ENCODE measurements around the gene THSD7B.

The THSD7B gene

DNA sequence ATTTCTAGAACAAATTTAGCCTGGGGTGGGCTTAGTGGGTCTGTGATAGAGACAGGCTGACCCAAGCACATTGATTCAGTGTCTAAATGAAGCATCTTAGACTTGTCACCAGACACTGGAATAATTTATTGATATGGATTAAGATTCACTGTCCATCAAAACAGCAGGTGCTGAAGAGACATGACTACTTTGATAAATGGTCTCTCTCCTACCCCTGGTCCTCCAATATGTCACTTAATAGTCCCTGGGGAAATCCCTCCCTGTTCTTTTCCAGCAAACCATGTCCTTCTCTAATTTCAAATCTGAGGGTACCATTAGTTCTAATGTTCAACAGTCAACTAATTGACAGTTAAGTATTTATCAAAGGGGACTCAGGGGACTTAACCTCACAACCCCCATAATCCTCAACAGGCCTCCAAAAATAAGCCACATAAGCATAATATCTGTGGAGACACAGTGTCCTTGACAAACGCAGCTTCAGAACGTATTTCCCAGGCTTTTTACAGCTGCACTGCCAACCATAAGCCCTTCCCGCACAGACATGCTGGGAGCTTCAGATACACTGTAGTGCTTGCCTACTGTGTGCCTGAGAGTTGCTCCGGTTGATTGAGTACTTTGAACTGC is 391.0 kb downstream of the THSD7B start:
- no peak for DNase-seq (ENCODE audit: low read depth in 2 of 2)

DNA sequence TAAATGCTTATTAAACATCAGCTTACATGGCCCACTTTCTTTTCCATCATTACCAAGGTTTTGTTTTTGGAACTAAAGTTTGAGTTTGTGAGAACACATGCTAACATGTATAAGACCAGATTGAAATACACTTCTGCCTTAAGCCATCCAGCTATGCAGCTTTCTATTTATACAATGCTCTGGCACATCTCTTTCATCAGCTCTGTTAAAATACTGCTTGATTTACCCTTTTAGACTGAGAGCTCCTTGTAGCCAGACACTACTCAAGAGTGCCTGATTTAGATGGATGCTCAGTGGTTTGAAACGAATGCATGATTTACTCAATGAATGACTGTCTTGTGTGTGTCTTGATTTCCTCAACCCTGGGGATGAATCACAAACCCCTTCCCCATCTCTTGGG is 392.5 kb downstream of the THSD7B start:
- DNase-seq (ENCODE audit: low read depth in 2 of 2): no peak

DNA sequence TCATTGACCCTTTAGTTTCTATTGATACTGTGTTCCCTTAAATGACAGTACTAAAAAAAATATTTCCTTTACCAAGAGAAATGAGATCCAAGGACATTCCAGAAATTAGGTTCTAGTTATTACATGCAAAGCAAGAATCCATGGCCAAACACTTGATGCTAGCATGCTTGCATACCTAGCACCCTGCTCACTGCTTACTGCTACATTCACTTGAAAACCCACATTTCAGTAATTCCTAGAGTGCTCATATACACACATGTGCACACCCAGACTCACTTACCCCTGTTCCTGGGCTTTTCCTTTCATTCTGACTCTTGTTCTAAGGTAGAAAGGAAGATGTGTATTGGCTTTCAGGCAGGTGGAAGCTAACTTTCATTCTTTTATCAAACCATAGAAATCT is 395.9 kb downstream of the THSD7B start:
- DNase-seq (ENCODE audit: low read depth in 2 of 2): no peak

DNA sequence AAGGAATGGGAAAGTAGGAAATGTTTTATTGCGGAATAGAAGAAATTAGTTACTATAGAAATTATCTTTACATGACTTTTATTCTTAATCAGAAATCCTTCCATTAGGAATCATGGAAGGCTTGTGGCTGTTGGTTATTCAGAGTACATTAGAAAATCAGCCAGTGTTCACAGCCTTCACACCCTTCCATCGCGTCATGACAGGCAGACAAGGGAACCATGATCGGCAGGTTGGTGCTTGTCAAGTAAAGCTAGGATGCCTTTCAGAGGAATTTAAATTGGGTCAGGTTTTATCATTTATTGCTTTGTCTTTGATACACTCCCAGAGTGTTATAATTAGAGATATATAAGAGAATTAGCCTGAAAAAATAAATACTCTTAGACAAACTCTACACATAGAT is 400.6 kb downstream of the THSD7B start:
- DNase-seq (ENCODE audit: low read depth in 2 of 2): no peak

DNA sequence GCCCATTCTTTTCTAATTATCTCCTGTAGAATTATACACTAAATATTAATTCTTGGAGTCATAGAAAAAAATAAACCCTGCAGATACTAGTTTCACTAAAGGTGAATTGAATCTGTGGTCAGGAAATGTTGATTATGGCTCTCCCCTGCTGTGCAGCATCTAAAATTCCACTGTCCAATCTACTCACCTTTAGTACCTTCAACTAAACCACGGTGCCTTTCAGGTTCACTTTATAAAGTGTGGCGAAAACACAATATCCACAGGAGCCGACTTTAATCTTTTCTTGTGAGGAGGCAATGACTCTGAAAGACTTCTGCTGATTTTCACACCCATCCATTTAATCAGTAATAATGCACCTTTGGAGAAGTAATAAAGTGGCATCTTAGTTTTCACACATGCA is 402.3 kb downstream of the THSD7B start:
- DNase-seq (ENCODE audit: low read depth in 2 of 2): no peak

DNA sequence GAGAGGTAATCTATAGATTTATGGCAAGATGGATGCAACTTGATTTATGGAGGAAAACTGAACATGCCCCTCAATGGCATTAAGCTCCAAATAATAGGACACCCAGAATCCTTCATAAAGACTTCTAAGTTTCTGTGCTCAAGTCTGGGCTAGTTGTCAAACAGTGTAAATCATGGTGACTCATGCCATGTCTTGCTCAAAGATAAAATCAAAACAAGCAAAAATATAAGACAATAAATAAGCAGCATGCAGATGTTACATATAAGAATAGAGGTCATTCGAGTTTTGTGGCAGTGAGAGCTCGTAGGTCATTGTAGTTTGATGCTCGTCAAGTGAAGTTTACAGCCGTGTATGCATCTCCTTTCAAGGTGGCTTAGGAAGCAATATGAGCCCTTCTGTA is 403.2 kb downstream of the THSD7B start:
- no peak for DNase-seq (ENCODE audit: low read depth in 2 of 2)

DNA sequence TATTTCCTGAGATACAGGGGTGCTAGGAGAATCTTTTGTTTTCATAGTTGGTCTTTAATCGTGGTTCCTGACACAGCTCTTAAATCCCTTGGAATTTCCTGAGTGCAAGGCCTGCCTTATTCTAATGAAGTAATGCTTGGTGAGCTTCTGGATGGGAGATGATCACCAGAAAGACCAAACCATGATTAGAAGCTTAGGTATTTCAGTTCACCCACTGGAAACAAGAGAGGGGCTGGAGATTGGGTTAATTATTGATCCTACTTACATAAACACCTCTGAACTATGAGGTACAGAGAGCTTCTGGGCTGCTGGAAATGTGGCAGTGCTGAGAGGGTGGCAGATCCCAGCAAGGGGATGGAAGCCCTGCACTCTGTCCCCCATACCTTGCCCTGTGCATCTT is 406.8 kb downstream of the THSD7B start:
- DNase-seq (ENCODE audit: low read depth in 2 of 2): no peak

DNA sequence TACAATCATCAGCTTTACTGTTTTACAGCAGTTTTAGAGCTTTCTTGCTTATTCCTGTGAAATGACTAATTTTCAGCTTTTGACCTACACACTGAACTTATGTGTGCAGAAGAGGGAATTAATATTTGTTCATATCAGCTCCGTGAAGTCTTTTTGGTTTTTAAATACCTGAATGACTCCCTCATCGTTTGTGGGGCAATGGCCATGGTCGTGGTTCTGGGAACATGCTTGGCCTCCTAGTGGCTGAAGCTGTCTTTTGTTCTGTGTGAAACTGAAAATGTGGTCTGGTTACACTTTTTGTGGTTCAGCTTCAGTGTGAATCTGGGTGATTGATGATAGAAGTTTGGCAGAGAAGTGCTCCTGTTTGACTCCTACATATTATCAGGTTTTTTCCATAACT is 408.1 kb downstream of the THSD7B start:
- no peak for DNase-seq (ENCODE audit: low read depth in 2 of 2)

DNA sequence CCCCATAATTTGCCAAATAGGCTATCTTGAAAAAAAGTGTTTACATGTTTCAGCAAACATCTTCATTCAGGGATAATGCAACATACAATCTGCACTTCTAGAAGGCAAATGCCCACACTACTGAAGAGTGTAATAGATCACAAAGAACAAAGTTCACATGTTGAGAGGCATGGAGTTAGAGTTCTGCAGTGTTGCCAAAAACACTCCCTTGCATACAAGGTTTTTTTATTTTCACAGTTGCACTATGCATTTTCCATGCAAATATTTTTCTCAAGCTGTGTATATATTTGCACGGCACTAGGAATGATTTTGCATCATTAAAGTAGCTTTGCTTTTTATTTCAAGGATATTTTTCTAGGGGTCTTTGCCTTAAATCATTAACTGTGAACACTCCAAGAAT is 409.9 kb downstream of the THSD7B start:
- no peak for DNase-seq (ENCODE audit: low read depth in 2 of 2)

DNA sequence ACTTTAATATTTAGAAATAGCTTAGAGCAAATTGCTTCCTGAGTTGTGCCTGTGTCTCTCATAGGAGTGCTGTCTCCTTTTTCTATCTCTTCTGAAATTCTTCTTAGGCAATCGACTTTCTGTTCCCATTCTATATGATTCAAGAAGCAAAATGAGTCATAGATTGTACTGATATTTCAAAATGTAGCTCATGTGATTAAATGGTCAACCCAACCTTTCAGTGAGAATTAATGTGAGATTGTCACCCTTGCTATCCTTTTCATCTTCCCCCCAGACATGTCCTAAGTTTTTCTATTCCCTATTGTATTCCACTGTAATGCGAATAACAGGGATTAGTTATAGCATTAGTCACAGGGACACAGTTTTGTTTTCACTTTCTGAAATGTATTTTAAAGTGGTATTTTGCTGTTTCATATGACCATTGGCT is 413.6 kb downstream of the THSD7B start:
- no peak for DNase-seq (ENCODE audit: low read depth in 2 of 2)

DNA sequence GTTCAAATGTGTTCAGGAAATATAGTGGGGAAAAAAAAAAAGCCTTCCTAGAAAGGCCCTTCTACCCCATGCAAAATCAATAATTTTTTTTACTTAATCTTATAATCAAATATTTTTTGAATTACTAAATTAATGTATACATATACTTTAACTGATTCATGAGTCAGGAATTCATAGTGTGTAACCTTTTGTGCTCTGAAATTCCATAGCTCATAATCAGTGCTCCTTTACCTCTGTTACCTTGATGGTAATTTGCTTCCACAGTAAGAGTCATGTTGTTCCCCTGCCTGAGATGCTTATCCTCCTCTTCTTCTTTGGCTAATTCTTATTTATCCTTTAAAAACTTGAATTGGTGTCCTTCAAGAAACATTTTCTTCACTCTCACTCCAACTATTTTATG is 414.2 kb downstream of the THSD7B start:
- no peak for DNase-seq (ENCODE audit: low read depth in 2 of 2)

DNA sequence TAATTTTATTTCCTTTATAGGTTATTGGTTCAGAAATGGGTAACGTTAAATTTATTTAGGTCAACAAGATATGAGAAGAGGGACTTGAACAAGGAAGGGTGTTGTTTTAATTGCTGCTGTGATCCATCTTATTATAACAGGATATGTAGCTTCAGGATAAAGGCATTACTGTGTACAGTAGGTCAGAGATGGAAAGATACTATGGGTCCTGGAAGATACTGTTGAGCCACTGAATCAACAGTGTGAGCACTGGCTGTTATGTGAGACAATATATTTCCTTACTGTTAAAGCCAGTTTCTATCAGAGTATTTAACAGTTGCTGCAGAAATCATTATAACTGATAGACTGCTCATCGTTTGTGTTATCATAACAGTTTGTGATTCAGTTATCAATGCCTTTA is 414.7 kb downstream of the THSD7B start:
- no peak for DNase-seq (ENCODE audit: low read depth in 2 of 2)

DNA sequence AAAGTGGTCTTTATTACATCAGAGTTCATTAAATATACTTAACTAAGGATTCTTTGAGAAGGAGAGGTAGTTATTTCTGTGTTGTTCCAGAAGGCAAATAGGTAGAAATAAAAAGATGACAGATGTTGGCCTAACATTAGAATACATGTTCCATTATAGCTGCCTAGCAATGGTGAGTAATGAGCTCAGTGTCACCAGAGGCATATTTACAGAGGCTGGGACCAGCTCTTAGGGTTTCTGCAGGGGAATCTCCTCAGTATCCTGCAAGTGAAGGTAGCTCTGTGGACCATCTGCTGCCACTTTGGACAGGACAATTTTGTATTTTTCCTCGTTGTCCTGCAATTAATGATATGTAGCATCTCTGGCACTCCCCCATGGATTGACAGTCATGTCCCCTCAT is 416.0 kb downstream of the THSD7B start:
- DNase-seq (ENCODE audit: low read depth in 2 of 2): no peak

DNA sequence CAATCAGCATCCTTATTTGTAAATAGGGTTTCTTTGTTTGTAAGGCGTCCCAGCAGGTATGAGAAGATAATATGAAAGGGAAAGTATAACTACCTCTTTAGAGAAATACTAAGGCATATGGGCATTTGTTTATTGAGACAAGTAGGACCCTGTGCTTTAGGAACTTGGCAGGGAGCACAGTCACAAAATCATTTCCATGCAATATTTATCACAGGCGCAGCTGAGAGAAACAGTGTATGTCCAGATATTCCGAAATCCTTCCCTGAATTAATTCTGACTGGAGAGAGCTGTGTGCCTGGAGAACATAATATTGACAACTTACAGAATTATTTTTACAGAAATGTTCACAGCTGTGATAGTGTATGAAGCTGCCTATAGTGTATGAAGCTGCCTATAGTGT is 416.7 kb downstream of the THSD7B start:
- no peak for DNase-seq (ENCODE audit: low read depth in 2 of 2)

DNA sequence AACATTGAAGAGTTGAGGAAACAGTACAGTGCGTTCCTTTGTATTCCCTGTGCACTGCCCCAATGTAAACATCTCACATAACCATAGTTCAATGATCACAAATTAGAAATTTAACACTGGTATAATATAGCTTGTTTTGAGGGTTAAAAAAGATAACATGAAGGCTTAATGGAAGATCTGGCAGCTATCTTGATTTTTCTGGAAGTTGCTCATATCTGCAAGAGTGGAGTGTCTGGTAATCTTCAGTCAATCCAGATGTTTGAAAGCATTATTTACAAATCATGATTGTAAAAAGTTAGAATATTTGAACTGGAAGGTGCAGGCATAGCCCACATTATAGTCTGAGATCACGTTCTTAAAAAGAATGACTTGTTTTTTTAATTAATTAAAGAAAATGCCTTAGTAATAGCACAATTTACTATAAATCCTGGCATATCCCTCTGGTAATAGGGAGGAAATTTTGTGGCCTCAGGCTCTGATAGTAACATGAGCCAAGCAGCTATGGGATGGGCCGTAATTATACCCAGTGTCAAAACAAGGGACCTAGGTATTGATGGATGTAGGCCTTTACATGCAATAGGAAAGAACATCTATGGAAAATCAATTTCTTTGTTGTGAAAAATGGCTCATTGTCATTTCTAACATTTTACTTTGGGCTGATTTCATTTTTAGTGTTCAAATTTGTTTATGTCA is 418.0 kb downstream of the THSD7B start:
- DNase-seq (ENCODE audit: low read depth in 2 of 2): no peak

DNA sequence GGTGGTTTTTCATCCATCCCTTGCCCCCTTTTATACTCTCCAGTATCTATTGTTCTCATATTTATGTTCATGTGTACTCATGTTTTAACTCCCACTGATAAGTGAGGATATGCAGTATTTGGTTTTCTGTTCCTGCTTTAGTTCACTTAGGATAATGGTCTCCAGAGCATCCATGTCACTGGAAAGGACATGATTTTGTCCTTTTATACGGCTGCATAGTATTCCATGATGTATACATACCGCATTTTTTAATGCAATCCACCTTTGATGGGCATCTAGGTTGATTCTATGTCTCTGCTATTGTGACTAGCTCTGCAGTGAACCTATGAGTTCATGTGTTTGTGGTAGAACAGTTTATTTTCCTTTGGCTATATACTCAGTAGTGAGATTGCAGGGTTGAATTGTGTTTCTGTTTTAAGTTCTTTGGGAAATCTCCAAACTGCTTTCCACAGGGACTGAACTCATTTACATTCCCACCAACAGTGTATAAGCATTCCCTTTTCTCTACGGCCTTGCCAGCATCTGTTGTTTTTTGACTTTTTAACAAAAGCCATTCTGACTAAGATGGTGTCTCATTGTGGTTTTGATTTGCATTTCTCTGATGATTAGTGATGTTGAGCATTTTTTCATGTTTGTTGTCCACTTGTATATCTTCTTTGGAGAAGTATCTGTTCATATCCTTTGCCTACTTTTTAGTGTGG is 420.2 kb downstream of the THSD7B start:
- no peak for DNase-seq (ENCODE audit: low read depth in 2 of 2)

DNA sequence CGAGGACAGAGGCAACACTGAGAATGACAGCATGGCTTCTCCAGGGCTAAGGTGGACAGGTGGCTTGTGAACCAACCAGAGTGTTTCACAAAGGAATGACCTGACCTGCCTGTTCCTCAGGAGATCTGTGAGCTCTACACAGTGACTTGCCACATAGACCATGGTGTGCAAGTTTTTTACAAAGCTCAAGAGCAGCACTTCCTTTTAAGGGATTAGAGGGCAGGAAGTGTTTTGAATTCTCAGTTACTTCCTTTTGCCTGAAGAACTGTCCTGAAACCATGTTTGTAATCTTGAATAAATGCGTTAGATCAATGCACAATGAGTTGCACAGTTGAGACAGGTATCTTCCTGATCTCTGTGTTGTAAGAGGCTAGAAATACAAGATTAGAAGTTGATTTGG is 421.9 kb downstream of the THSD7B start:
- DNase-seq (ENCODE audit: low read depth in 2 of 2): no peak

DNA sequence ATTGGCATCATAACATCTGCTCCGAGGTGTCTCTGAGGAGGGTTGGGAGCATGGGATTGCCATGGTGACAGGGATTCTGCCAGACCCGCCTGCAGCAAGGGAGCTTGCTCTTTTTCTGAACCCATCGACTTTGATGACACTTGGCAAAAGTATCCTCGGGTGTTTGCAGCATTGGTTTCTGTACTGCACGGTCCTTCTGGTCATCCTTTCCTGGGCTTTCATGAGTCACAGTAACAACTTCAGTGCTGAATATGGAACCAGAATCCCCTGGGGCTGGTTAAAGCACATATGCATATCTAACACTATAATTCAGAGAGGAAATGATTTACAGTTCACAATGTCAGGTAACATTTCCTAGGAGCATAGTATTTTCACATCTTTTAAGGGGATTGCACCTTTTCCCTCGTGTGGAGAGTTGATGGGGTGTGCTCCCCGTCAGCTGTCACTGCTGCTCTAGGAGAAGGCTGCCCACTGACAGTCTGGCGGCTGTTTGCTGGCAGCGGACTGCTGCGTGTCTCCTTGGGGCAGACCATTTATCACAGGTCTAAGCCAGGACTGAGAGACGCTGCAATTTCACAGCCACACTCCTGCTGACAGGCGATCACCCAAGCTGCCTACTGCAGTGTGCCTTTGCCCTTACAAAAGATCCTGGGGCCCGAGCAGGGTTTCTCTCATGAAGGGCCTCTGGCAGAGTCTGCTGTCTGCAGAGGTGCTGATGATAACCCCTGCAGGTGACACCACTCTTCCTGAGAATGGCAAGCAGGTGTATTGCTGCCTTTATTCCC is 425.3 kb downstream of the THSD7B start:
- no peak for DNase-seq (ENCODE audit: low read depth in 2 of 2)

DNA sequence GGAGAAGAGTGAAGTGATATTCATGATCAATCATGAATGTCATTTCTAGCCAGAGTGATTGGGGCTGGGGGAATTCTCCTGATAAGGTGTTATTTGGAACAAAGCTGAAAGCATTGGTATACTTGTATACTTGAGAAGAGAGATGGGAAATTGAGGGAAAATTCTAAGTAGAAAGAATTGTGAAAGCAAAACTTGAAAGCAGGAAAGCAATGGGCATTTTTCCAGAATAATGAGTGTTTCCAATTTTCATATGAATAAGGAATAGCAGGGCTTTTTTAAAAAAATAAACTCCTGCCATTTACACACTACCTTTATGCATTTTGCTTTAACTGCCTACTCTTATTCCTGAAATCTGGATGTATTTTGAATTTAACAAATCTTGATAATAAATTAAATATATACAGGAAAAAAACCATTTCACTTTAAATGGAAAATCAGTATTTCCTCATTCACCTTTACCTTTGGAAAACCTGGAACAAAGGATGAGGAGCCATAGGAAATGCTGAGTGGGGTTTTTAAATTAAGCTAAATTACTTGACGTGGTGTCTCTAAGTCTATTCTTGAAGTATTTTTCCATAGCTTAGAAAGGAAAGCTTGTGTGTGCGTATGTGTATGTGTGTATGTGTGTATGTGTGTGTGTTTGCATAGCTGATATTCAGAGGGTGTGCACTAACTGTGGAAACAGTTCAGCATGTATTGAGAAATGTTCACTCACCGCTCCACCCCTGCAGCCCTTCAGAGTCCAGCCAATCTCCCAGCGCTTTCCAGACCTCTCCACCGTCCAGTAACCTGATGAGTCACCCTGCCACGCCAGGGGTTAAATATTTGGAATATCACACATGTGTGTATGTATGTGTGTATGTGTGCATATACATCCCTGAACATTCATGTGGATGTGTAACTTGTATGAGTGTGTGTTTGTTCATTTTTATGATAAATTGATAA is 427.3 kb downstream of the THSD7B start:
- no peak for DNase-seq (ENCODE audit: low read depth in 2 of 2)

DNA sequence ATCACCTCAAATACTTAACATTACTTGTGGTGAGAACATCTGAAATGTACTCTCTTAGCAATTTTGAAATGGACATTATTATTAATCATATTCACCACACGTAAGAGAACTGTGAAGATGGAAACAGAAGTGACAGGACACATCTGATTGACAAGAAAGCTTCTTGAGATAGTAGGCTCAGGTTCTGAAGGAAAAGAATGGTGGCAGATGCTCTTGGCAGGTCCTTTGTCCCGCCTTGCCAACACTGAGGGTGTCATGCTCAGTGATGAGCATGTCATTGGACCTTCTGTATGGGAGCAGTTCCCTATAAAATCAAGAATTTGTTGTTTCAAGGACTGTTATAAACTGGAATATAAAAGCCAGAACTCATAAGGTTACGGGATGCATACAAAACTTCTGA is 428.1 kb downstream of the THSD7B start:
- no peak for DNase-seq (ENCODE audit: low read depth in 2 of 2)

DNA sequence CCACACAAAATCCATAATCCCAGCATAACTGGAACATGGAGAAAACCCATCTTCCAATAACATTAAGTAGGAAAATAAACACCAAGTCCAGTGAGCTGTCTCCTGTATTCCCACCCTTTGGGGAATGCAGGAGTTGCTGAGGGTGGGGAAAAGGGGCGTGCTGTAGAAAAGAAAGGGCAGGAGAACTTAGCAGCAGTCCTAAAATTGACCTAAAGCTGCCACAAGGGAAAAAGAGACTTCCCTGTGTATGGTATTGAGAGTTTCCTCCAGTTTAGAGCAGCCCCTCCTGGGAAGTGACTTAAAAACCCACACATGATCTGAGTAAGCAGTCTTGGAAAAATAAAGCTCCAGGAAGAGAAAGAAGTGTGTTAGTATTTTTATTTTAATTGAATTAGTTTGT is 428.8 kb downstream of the THSD7B start:
- DNase-seq (ENCODE audit: low read depth in 2 of 2): no peak
